CD4-positive, alpha-beta T cell treated with Interleukin-17A for 1 hour (primary cell): ENCODE measurements around the gene FRAS1.
"Not testable (repeated sequence)": the region's sequence is repeated elsewhere in the genome, so short reads cannot be mapped to it uniquely, and the experiment has no call there.

Source experiments
- DNase-seq: peaks from one replicate; pipeline ENCODE4 v3.0.0-alpha.2; 2020

Gene FRAS1

DNA sequence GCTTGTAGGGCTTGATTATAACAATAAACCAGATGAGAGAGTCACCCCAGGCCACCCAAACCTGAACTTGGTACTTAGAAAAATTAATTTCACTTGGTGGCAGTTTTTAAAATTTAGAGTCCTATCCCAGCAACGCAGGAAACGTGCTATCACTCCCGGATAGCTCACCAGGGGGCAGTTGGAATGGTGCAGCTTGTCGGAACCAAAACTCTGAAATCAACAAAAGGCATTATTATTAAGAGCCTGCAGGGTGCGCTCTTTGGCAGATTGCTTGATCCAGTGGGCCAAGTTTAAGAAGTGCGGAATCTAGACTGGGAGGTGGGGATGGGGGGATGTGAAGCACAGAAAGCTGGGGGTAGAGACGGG, 2.4 kb downstream of the FRAS1 start:
- peak; percentile 11 for DNase-seq

DNA sequence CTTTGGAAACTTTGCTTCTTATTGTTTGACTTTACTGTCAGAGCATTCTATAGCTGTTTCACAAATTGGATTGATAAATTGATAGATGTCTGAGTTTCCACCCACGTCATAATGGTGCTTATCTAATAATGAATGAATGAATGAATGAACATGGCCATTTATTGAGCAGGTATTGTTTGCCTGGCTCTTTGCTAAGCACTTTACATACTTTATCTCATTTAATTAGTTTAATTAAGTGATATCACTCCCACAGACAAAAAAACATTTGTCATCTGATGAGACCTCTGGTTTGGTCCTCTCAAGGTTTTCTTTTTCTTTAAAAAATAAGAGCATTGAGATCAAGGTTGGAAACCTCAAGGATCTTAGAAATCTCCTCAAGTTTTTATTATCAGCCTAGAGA, 2.8 kb downstream of the FRAS1 start:
- no peak for DNase-seq

- no peak for DNase-seq
These were observed 4.9 kb downstream of the FRAS1 start for GRCh38 chr4:78061939-78062570.

- no peak for DNase-seq
These were observed 8.5 kb downstream of the FRAS1 start for GRCh38 chr4:78065508-78066192.

DNA sequence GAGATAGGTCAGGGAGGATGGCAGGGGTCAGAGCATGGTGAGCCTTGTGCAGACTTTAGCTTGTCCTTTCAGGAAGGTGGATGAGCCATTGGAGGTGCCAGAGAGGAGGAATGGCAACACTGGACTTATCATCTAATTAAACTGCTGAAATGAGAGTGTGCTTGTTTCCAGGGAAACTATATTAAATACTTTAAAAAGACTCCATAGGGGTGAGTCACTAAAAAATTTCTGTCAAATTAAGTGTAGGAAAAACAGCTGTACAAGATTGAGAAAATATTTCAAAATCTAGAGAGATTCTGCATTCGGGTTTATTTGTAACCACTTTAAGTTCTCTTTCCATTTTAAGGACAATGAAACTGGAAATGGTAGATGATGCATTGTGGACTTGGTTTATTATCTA, 11.4 kb downstream of the FRAS1 start:
- no peak for DNase-seq

GRCh38 chr4:78069319-78069718, 12.2 kb downstream of the FRAS1 start:
- DNase-seq: no peak

GRCh38 chr4:78069859-78070258, 12.7 kb downstream of the FRAS1 start:
- no peak for DNase-seq

DNA sequence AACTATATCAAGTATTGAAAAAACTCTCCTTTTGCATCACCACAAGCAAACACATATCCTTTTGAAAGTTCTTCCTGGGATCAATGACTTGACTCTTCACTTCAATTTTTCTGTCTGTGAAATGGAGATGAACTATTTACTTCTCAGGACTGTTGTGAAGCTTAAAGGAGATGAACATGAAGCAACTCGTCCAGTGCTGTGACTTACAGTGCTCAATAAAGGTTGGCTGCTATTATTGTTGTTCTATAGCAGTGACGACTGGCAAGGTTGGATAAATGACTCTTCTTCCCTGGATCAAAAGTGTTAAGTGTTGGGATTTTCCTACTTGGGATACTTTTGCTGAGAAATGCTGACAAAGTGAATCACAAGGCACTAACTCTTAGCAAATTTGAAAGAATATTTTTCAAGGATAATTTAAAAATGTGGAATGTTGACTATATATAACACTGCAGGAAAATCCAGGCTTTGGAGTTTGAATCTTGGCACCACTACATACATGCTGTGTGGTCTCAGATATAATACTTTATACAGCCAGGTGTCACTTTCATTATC, 13.7 kb downstream of the FRAS1 start:
- no peak for DNase-seq

DNA sequence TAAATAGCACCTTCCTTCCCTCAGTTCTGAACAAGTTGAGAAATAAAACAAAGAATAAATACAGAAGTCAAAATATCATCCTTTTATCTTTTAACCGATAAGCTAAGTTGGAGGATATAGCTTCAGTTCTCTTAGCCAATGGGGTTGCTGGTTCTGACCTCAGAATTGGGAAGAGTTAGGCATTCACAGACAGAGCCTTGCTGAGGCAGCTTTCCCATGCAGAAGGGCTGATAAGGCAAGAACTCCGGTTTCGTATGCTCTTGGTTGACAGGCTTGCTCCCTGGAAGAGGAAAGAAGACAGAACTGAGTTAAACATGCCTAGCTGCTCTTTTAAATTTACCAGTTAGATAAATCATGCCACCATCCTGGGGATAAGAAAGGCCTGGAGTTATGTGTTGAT, 17.6 kb downstream of the FRAS1 start:
- no peak for DNase-seq

- DNase-seq: no peak
These were observed 18.9 kb downstream of the FRAS1 start for GRCh38 chr4:78075986-78076385.

DNA sequence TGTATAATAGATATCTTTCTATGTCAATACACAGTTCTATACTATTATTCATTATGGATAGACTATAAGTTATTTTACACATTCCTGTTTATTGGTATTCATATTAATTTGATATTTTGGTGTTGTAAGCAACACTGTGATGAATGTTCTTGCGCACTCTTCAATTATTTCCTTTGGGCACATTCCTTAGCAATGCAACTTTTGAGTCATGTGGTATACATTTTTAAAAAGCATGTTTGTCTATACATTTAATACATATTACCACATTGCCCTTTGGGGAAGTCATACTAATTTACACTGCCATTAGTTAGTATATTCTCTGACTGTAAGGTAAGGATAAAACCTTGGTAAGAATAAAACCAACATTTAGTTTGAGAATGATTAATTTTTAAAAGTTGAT, 21.0 kb downstream of the FRAS1 start:
- no peak for DNase-seq

DNA sequence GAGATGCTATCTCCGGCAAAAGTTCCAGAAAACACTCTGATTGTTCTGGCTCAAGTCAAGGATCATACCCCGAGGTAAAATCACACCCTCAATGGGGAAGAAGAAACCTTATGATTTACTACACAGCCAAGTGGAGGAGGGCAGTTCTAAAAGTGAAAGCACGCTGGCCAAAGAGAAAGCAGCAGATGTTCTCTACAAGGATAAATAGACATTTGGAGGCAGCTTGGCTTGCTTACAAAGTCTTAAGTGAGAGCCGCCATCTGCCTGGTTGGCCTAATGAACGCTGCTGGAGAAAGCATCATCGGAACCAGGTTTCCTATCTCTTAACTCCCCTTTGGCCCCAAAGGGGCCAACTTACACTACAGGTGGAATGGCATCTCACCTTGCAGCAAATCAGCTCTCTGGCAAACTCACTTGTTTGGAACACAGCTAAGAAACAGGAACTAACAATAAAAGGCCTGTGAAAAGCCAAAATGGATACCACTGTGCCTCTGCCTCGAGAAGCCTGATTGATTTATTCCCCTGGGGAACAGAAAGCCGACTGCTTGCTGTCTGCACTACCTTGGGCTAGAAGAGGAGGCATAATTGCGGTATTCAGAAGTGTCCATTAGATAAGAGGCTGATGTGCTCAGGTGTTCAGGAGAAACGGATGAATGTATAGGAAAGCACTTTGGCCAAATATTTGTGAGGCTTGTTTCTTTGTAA, 22.8 kb downstream of the FRAS1 start:
- no peak for DNase-seq

GRCh38 chr4:78081541-78081940, 24.4 kb downstream of the FRAS1 start:
- DNase-seq: no peak

- no peak for DNase-seq
These were observed 25.9 kb downstream of the FRAS1 start for GRCh38 chr4:78083035-78083434.

DNA sequence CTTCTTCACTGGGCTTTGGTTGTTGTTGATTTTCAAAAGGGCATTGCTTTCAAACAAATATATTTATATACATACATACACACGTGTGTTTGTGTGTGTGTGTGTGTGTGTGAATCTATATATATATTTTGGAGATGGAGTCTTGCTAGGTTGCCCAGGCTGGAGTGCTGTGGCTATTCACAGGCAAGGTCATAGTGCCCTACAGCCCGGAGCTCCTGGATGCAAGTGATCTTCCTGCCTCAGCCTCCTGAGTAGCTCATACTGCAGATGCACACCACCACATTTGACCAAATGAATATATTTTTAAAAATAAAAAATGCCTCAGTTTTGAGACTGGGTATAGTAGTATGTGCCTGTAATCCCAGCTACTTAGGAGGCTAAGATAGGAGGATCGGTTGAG, 34.4 kb downstream of the FRAS1 start:
- no peak for DNase-seq

DNA sequence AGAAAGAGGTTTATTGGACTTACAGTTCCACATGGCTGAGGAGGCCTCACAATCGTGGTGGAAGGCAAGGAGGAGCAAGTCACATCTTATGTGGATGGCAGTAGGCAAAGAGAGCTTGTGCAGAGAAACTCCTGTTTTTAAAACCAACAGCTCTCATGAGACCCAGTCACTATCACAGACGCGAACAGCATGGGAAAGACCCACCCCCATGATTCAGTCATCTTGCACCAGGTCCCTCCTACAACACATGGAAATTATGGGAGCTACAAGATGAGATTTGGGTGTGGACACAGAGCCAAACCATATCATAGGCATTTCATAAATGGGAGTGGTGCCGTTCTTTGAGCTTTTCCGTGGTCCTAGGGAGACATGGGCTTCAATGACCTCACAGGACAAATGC, 35.2 kb downstream of the FRAS1 start:
- DNase-seq: not testable (repeated sequence)

DNA sequence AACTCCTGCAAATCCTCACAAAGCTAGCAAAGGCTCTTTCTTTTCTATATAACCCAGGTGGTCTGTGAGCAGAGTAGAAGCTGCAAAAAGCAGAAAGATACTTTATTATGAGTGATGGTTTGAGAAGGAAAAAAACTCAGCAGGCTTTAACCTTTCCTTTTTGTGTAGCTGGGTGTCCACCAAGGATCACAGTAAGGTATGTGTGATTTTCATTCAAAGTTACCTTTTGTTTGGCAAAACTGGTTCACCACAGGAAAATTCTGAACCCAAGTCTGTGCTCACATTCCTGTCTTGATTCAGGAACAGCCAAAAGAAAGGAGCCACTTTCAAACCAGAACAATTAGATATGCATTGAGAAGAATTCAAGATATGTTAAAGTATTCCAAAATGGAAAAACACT, 35.7 kb downstream of the FRAS1 start:
- DNase-seq: no peak

GRCh38 chr4:78095081-78095480, 38.0 kb downstream of the FRAS1 start:
- DNase-seq: no peak

DNA sequence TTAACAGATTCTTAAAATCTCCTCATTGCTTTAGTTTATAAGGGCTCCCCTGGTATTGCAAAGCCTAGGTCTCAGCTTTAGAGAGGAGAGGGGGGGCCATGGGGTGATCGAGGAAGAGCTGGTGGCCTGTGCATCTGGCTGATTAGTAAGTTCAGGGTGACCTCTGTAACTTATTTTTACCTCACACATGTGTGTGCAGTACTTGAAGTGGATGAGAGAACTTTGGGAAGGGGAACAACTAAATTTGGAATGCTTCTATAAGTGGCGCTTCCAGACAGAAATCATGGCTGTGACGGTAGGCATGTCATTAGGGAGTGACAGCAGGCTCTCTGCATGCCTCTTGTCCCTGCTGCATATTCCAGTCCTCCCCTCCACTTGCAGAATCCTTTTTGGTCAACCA, 41.9 kb downstream of the FRAS1 start:
- no peak for DNase-seq

DNA sequence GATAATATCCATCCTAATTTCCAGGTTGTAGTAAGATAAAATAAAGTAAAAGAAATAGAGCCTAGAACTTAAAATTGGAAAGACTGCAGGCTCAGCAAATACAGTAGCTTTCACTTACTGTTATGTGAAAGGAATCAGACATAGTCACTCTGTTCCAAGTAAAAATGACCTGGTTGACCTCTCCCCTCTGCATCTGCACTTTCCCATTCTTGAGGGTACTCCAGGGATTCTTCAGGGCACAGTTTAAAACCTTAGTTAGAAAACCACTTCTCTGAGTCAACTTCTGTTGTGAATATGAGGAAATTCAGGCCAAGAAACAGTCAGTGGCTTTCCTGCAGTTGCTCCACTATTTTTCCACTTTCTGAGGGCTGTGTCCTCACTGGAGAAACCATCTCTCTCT, 42.9 kb downstream of the FRAS1 start:
- no peak for DNase-seq

DNA sequence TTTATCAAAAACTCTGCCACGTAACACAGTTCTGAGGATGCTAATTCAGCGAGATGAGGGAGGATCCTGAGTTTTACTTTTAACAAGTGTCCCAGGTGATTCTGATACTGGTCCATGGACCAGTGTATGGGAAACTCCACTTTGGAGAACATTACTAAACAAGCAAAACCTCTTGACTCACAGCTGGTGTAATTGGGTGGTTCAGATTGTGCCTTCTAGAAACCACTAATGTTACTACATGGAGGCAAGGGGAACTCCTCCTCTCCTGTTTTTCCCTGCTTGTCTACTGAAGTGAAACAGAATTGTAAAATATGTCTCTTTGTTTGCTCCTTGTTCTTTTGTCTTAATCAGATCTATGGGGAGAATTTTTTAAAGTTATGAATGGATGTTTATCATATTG, 62.6 kb downstream of the FRAS1 start:
- no peak for DNase-seq

- DNase-seq: no peak
These were observed 63.2 kb downstream of the FRAS1 start for GRCh38 chr4:78120144-78120880.

DNA sequence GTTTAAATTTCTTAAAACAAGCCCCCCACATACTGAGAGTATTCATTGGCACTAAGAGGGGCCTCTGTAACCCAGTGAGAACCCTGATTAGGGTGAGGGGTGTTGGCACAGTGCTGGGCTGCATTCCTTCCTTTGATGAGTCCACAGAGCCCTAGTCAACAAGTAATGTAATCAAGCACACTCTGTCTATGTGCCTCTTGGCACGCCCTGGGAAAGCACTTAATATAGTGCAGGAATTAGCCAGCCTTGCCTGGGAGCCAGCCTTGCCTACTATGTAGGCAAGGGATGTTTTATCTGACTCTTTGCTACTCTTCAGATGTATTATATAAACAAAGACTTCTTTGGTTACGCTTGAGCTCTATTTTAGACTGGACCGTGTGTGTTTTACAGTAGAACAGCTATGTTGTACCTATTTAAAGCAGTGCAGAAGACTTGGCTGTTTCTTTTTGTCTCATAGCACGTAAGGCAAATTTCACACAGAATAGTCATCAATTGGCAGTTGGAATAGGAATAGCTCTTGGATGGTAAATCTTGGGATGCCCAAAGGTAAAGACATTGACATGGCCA, 64.3 kb downstream of the FRAS1 start:
- DNase-seq: no peak
